Loucy (cell line): Measurements from ENCODE around the gene RILPL1.

Experiments used
- H2AFZ ChIP-seq: fragments of 200-600 bp; sonication (generic); 2 replicates; pipeline ENCODE4 v1.6.0; 2016; ENCODE audit warnings: antibody characterized with exemption, mild to moderate bottlenecking, low read length, moderate library complexity
- H3F3A ChIP-seq: fragments of 200-600 bp; 2 replicates; pipeline ENCODE4 v1.6.0; 2016; ENCODE audit warnings: antibody characterized with exemption, low read depth, mild to moderate bottlenecking
- H3K27me3 ChIP-seq: fragments of 200-600 bp; sonication (generic); 2 replicates; pipeline ENCODE4 v1.6.1; 2014; ENCODE audit warnings: low read length, mild to moderate bottlenecking; ENCODE audit not compliant: insufficient read depth, poor library complexity, severe bottlenecking
- H3K36me3 ChIP-seq: fragments of 200-600 bp; sonication (generic); 2 replicates; pipeline ENCODE4 v1.6.1; 2016; ENCODE audit warnings: low read length; ENCODE audit not compliant: insufficient read depth
- H3K4me1 ChIP-seq: fragments of 200-600 bp; sonication (generic); 2 replicates; pipeline ENCODE4 v1.5.1; 2014; ENCODE audit warnings: low read length, mild to moderate bottlenecking; ENCODE audit not compliant: insufficient read depth, poor library complexity, severe bottlenecking
- H3K4me2 ChIP-seq: fragments of 200-600 bp; sonication (generic); 2 replicates; pipeline ENCODE4 v1.6.0; 2014; ENCODE audit warnings: antibody characterized with exemption, low read length, low read depth, mild to moderate bottlenecking; ENCODE audit not compliant: poor library complexity, severe bottlenecking
- H3K4me3 ChIP-seq: fragments of 200-600 bp; sonication (generic); 2 replicates; pipeline ENCODE4 v1.5.1; 2014; ENCODE audit warnings: low read length, mild to moderate bottlenecking, mixed read lengths; ENCODE audit not compliant: poor library complexity, severe bottlenecking
- H3K79me2 ChIP-seq: fragments of 200-600 bp; sonication (generic); 2 replicates; pipeline ENCODE4 v1.6.1; 2014; ENCODE audit warnings: low read length; ENCODE audit not compliant: insufficient read depth
- H3K9ac ChIP-seq: fragments of 200-600 bp; sonication (generic); 2 replicates; pipeline ENCODE4 v1.6.0; 2014; ENCODE audit warnings: mild to moderate bottlenecking, low read depth, low read length, moderate library complexity; ENCODE audit not compliant: poor library complexity, severe bottlenecking
- H3K9me2 ChIP-seq: fragments of 200-600 bp; sonication (generic); replicated peaks from 2 replicates; pipeline ENCODE4 v1.6.1; 2016; ENCODE audit warnings: low read depth, low read length, mixed read lengths
- H3K9me3 ChIP-seq: fragments of 200-600 bp; sonication (generic); 2 replicates; pipeline ENCODE4 v1.6.1; 2014; ENCODE audit warnings: mild to moderate bottlenecking, antibody characterized with exemption, low read length, low read depth; ENCODE audit not compliant: insufficient read depth
- H4K20me1 ChIP-seq: fragments of 200-600 bp; sonication (generic); 2 replicates; pipeline ENCODE4 v1.6.0; 2014; ENCODE audit warnings: antibody characterized with exemption, low read length, mild to moderate bottlenecking; ENCODE audit not compliant: insufficient read depth, poor library complexity, severe bottlenecking
- CTCF ChIP-seq: fragments of 200-600 bp; sonication (generic); conservative IDR thresholded peaks from 2 replicates; pipeline ENCODE4 v1.5.1; 2014; ENCODE audit warnings: mild to moderate bottlenecking, antibody characterized with exemption, low read length
- EZH2phosphoT487 ChIP-seq: fragments of 200-600 bp; IDR thresholded peaks from 2 replicates; pipeline ENCODE4 v1.6.1; 2018; ENCODE audit warnings: antibody characterized with exemption, mild to moderate bottlenecking, moderate library complexity, borderline replicate concordance

The RILPL1 gene

GRCh38 chr12:123450636-123451035, 82.9 kb downstream of the RILPL1 start:
- TF ChIP-seq EZH2phosphoT487 (no peak), CTCF (no peak)
- no peak overlapping the region for H3K4me3 ChIP-seq
- H3K9me3 ChIP-seq = no peaks in the 10 kb centered on the region
- H3K36me3 ChIP-seq = no peaks in the 10 kb centered on the region
- no peaks in the 10 kb centered on the region for H3K4me1 ChIP-seq
- no peak overlapping the region for H3K9ac ChIP-seq
- no peaks in the 10 kb centered on the region for H4K20me1 ChIP-seq
- no peaks in the 10 kb centered on the region for H3K9me2 ChIP-seq
- H2AFZ ChIP-seq = no peak overlapping the region
- no peak overlapping the region for H3K4me2 ChIP-seq
- no peaks in the 10 kb centered on the region for H3K27me3 ChIP-seq
- no peaks in the 10 kb centered on the region for H3K79me2 ChIP-seq
- 0 out of 2 replicates have a peak, but pooled peaks cover 4% of the 10 kb centered on the region for H3F3A ChIP-seq

DNA sequence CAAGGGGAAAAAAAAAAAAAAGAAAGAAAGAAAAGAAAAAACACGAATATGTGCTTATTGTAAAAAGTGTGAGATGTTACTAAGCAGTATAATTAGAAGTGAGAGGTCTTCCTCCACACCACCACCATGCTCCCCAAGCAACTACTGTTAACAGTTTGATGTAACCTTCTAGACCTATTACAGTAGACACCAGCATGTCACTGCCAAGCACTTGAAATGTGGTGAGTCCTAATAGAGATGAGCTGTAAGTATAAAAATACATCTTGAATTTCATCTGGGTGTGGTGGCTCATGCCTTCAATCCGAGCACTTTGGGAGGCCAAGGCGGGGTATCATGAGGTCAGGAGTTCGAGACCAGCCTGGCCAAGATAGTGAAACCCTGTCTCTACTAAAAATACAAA, 83.7 kb downstream of the RILPL1 start:
- TF ChIP-seq EZH2phosphoT487 (no peak), CTCF (no peak)
- no peaks in the 10 kb centered on the region for H3K9me2 ChIP-seq
- no peaks in the 10 kb centered on the region for H3K9me3 ChIP-seq
- no peaks in the 10 kb centered on the region for H3K79me2 ChIP-seq
- no peak overlapping the region for H3K9ac ChIP-seq
- H3K36me3 ChIP-seq = no peaks in the 10 kb centered on the region
- H3K27me3 ChIP-seq = no peaks in the 10 kb centered on the region
- H4K20me1 ChIP-seq = no peaks in the 10 kb centered on the region
- no peak overlapping the region for H2AFZ ChIP-seq
- no peaks in the 10 kb centered on the region for H3K4me1 ChIP-seq
- 0 out of 2 replicates have a peak, but pooled peaks cover 4% of the 10 kb centered on the region for H3F3A ChIP-seq
- H3K4me2 ChIP-seq = no peak overlapping the region
- no peak overlapping the region for H3K4me3 ChIP-seq

GRCh38 chr12:123449249-123449733, 84.2 kb downstream of the RILPL1 start:
- Histone ChIP-seq H3K4me2 (no peak overlapping the region), H3K79me2 (no peaks in the 10 kb centered on the region), H3K4me3 (no peak overlapping the region), H3F3A (0 out of 2 replicates have a peak, but pooled peaks cover 4% of the 10 kb centered on the region), H3K4me1 (no peaks in the 10 kb centered on the region), H4K20me1 (no peaks in the 10 kb centered on the region), H3K36me3 (no peaks in the 10 kb centered on the region), H3K9ac (no peak overlapping the region), H3K27me3 (no peaks in the 10 kb centered on the region), H3K9me3 (no peaks in the 10 kb centered on the region), H2AFZ (0 out of 2 replicates have a peak overlapping the region, but pooled peaks have one; percentile 60), H3K9me2 (no peaks in the 10 kb centered on the region)
- TF ChIP-seq CTCF (no peak), EZH2phosphoT487 (no peak)
